Colonic mucosa (tissue), 4 donors: Measurements from ENCODE around the gene PLXND1. TPM values are rescaled to one million over a fixed set of nuclear protein-coding genes. Genes with fewer than 3 reads are reported as not detected.

Experiments used
- DNase-seq: peaks from one replicate; pipeline ENCODE4 v3.0.0-alpha.2; 2020
- H3K27ac ChIP-seq: fragments of 200-600 bp; one replicate; pipeline ENCODE4 v1.8.0; 2021
- H3K27me3 ChIP-seq: fragments of 200-600 bp; one replicate; pipeline ENCODE4 v1.8.0; 2021
- H3K36me3 ChIP-seq: fragments of 200-600 bp; one replicate; pipeline ENCODE4 v1.8.0; 2021
- H3K4me1 ChIP-seq: fragments of 200-600 bp; one replicate; pipeline ENCODE4 v1.8.0; 2021; ENCODE audit warnings: mild to moderate bottlenecking
- H3K4me3 ChIP-seq: fragments of 200-600 bp; one replicate; pipeline ENCODE4 v1.8.0; 2021
- H3K9ac ChIP-seq, 2 donors: one replicate each; pipeline ENCODE4 v1.7.0; 2013; ENCODE audit warnings: control low read depth in 2 of 2, low read depth in 2 of 2, low read length in 2 of 2
- H3K9me3 ChIP-seq: fragments of 200-600 bp; one replicate; pipeline ENCODE4 v1.8.0; 2021
- CTCF ChIP-seq: fragments of 200-600 bp; IDR thresholded peaks from one replicate; pipeline ENCODE4 v1.8.0; 2022; ENCODE audit warnings: antibody characterized with exemption, mild to moderate bottlenecking
- intact Hi-C: fragments of 100-400 bp; cut with DNase I; formaldehyde crosslinking; loops from one replicate; pipeline ENCODE4 v1.14.1; 2022
- total RNA-seq, 2 donors: library from RNA; stranded (reverse); fragmentation: NEBNext Ultra II Directional in 1 of 2; extraction: Animal tissue kit (Norgen Biotek cat#: 25700) in 1 of 2; gene quantifications; one replicate each; pipeline ENCODE4 v1.2.1, GENCODE V29; 2021
- donor health status: healthy.
- donor health status: DM: no; HTN: no; CAD: no.
- donor health status: DM: no; HTN: no; CAD: no.

The PLXND1 gene
- total RNA-seq, 2 donors from 2014 or later, result 25.6 to 26.7 TPM

DNA sequence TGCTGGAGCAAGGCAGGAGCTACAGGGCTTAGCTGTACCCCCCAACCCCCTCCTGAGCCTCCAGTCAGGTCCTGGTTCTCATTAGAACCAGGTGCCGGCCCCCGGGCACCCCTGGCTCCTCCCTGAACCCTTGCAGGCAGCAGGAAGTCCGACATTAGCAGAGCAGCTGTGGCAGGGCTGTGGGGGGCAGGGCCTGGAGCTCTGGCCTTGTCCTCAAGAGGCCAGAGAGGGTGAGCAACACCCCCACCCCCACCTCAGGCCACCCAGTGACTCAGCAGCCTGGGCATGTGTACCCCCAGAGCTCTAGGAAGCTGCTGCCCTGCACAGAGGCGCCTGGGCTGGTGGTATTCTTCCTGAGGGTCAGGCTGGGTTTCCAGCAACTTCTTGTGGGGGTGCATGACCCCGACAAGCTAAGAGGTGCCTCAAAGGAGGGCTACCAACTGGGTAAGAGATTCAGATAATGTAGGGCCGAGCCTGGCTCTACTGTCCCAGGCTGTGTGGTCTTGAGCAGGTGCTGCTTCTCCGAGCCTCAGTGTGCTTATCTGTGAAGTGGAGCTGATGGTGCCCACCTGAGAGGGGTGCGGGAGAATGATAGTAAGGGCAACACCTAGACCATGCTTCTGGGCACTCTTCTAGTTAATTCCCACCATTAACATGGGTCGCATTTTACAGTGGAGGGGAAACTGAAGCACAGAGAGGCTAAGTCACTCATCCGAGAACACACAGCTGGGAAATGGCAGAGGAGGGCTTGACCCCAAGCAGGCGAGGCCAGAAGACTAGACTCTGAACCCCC lies 47.5 kb downstream of the PLXND1 start:
- Histone ChIP-seq H3K27me3 (no peaks in the 10 kb centered on the region), H3K9ac (no peak overlapping the region), H3K36me3 (no peaks in the 10 kb centered on the region), H3K9me3 (no peaks in the 10 kb centered on the region), H3K4me3 (no peak overlapping the region), H3K27ac (no peak overlapping the region), H3K4me1 (no peaks in the 10 kb centered on the region)
- no peak for TF ChIP-seq CTCF
- intact Hi-C loops, result no loop called here
- no peak for DNase-seq

DNA sequence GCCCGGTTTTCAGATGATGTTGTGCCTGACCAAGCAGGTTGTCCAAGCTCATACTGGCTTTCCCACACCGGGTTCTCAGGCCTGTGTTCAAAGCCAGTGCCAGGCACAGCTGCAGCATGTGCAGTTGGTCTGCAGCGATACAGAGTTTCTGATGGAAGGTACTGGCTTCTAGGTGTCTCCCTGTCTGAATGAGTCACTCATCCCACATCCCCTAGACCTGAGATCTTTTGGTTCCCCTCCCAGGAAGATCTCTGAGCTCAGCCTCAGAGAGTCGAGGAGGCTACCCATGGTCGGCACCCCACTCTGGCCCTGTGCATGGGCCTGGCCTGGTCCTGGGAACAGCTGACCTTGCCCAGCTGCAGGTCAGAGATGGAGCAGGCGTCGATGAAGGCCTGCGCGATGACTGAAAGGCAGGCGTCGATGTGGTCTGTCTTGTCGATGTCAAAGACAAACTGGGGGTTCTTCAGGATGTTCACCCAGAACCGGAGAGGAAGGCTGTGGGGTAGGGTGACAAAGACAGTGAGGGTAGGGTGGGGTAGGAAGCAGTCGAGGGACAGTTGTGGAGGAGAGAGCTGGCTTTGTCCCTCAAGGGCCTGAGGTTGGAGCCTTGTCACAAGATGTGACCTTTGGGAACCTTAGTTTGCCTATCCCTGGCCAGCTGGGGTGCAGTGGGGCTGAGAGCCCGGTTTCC lies 48.2 kb downstream of the PLXND1 start:
- Histone ChIP-seq H3K9me3 (no peaks in the 10 kb centered on the region), H3K27me3 (no peaks in the 10 kb centered on the region), H3K27ac (no peak overlapping the region), H3K4me3 (no peak overlapping the region), H3K36me3 (no peaks in the 10 kb centered on the region), H3K4me1 (no peaks in the 10 kb centered on the region), H3K9ac (no peak overlapping the region)
- no peak for TF ChIP-seq CTCF
- intact Hi-C loops, result no loop called here
- no peak for DNase-seq

DNA sequence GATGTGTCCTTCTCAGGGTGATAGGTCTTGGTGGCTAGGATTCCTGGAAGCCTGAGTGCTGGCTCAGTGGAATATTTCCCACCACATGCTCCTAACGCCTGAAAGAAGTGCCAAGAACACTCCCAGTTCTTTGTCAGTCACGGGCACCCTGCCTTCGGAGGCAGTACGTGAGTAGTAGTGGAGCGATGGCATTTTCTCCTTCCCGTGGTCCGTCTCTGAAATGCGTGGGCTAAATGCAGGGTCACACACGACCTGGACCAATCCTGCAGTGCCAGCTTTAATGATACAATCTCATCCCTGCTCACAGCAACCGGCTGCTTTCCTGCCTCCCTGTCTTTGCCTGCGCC lies 49.0 kb downstream of the PLXND1 start:
- intact Hi-C loops, result no loop called here
- Histone ChIP-seq H3K36me3 (no peaks in the 10 kb centered on the region), H3K4me3 (no peak overlapping the region), H3K9me3 (no peaks in the 10 kb centered on the region), H3K4me1 (no peaks in the 10 kb centered on the region), H3K27me3 (no peaks in the 10 kb centered on the region), H3K27ac (no peak overlapping the region), H3K9ac (no peak overlapping the region)
- TF ChIP-seq CTCF, result no peak
- no peak for DNase-seq

GRCh38 chr3:129556890-129557547 lies 49.5 kb downstream of the PLXND1 start:
- H3K9ac ChIP-seq, result no peak overlapping the region
- no peaks in the 10 kb centered on the region for H3K36me3 ChIP-seq
- H3K4me3 ChIP-seq, result no peak overlapping the region
- no peak for DNase-seq
- TF ChIP-seq CTCF, result no peak
- H3K4me1 ChIP-seq, result no peaks in the 10 kb centered on the region
- intact Hi-C loops, result no loop called here
- no peaks in the 10 kb centered on the region for H3K9me3 ChIP-seq
- H3K27ac ChIP-seq, result no peak overlapping the region
- H3K27me3 ChIP-seq, result no peaks in the 10 kb centered on the region

DNA sequence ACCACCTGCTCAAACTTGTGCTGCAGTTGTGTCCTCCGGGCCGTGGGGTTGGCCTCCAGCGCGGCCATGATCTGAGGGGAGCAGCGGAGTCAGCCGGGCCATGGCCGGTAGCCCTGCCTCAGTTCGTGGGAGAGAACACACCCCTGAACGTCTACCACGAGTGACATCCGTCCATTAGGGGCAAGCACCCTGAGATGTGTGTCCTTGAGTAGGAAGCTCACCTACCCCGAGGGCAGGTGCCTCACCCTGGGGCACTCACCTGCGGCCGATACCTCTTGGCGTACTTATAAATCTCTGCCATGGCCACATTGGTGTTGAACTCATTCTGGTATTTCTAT lies 50.1 kb downstream of the PLXND1 start:
- Histone ChIP-seq H3K4me1 (no peaks in the 10 kb centered on the region), H3K9ac (no peak overlapping the region), H3K4me3 (no peak overlapping the region), H3K27ac (no peak overlapping the region), H3K27me3 (no peaks in the 10 kb centered on the region), H3K36me3 (no peaks in the 10 kb centered on the region), H3K9me3 (no peaks in the 10 kb centered on the region)
- TF ChIP-seq CTCF, result no peak
- intact Hi-C loops, result no loop called here
- no peak for DNase-seq
